HEK293 (cell line): Measurements from ENCODE around the gene RASGRF2.

Source experiments
- GLI2 ChIP-seq: fragments of 450-650 bp; formaldehyde crosslinking; IDR thresholded peaks from 2 replicates; pipeline ENCODE4; 2017; ENCODE audit warnings: missing biosample characterization, missing genetic modification characterization, low read depth, borderline replicate concordance
- IKZF3 ChIP-seq: fragments of 450-650 bp; IDR thresholded peaks from 2 replicates; pipeline ENCODE4 v1.5.0; 2018; ENCODE audit warnings: missing biosample characterization, mild to moderate bottlenecking, missing genetic modification characterization, moderate library complexity
- ZNF138 ChIP-seq: fragments of 450-650 bp; formaldehyde crosslinking; IDR thresholded peaks from 2 replicates; pipeline ENCODE4 v1.5.1; 2016; ENCODE audit warnings: missing biosample characterization, missing genetic modification characterization, borderline replicate concordance
- ZNF169 ChIP-seq: fragments of 450-650 bp; formaldehyde crosslinking; IDR thresholded peaks from 2 replicates; pipeline ENCODE4 v1.5.1; 2016; ENCODE audit warnings: missing biosample characterization, missing genetic modification characterization
- ZNF2 ChIP-seq: fragments of 450-650 bp; formaldehyde crosslinking; IDR thresholded peaks from 2 replicates; pipeline ENCODE4 v1.5.1; 2016; ENCODE audit warnings: missing biosample characterization, missing genetic modification characterization
- ZNF24 ChIP-seq: fragments of 450-650 bp; formaldehyde crosslinking; IDR thresholded peaks from 2 replicates; pipeline ENCODE4 v1.5.1; 2016; ENCODE audit warnings: missing biosample characterization, missing genetic modification characterization
- ZNF394 ChIP-seq: fragments of 450-650 bp; formaldehyde crosslinking; IDR thresholded peaks from 2 replicates; pipeline ENCODE4 v1.5.1; 2016; ENCODE audit warnings: missing biosample characterization, missing genetic modification characterization, mild to moderate bottlenecking, moderate library complexity, borderline replicate concordance
- ZNF560 ChIP-seq: fragments of 450-650 bp; formaldehyde crosslinking; IDR thresholded peaks from 2 replicates; pipeline ENCODE4 v1.5.1; 2017; ENCODE audit warnings: missing biosample characterization, missing genetic modification characterization, borderline replicate concordance
- ZNF747 ChIP-seq: fragments of 450-650 bp; formaldehyde crosslinking; IDR thresholded peaks from 2 replicates; pipeline ENCODE4 v1.5.1; 2016; ENCODE audit warnings: missing biosample characterization, missing genetic modification characterization
- TF ChIP-seq, protein P1 (sequence below): fragments of 450-650 bp; formaldehyde crosslinking; IDR thresholded peaks from 2 replicates; pipeline ENCODE4 v1.5.1; 2016; ENCODE audit warnings: missing biosample characterization, missing genetic modification characterization
- TF ChIP-seq, protein P2 (sequence below): fragments of 450-650 bp; formaldehyde crosslinking; optimal IDR thresholded peaks from 2 replicates; pipeline ENCODE3; 2016; ENCODE audit warnings: missing biosample characterization, mild to moderate bottlenecking, missing genetic modification characterization
- TF ChIP-seq, protein P3 (sequence below): fragments of 450-650 bp; formaldehyde crosslinking; IDR thresholded peaks from 2 replicates; pipeline ENCODE4 v1.5.1; 2016; ENCODE audit warnings: missing biosample characterization, missing genetic modification characterization
- TF ChIP-seq, protein P4 (sequence below): fragments of 450-650 bp; formaldehyde crosslinking; IDR thresholded peaks from 2 replicates; pipeline ENCODE4 v1.5.1; 2017; ENCODE audit warnings: missing biosample characterization, missing genetic modification characterization

DNA sequence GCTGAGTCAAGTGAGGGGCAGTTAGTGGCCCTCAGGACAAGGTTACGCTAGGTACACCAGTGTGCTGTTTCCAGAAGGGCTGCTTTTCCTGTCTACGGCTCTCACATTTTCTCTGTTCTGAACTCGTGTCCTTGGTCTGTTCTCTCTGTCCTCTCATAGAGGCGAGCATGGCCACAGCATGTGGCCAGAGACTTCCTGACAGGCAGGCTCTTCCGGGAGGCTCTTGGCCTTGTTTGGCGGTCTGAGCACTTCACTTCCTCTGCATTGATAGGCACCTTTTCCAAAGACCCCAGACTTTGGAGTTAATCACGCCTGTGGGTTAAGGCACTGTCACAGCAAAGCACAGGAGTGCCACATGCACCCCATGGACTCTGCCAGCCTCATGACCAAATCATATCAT, 274.1 kb downstream of the RASGRF2 start:
- TF ChIP-seq, protein P1, sequence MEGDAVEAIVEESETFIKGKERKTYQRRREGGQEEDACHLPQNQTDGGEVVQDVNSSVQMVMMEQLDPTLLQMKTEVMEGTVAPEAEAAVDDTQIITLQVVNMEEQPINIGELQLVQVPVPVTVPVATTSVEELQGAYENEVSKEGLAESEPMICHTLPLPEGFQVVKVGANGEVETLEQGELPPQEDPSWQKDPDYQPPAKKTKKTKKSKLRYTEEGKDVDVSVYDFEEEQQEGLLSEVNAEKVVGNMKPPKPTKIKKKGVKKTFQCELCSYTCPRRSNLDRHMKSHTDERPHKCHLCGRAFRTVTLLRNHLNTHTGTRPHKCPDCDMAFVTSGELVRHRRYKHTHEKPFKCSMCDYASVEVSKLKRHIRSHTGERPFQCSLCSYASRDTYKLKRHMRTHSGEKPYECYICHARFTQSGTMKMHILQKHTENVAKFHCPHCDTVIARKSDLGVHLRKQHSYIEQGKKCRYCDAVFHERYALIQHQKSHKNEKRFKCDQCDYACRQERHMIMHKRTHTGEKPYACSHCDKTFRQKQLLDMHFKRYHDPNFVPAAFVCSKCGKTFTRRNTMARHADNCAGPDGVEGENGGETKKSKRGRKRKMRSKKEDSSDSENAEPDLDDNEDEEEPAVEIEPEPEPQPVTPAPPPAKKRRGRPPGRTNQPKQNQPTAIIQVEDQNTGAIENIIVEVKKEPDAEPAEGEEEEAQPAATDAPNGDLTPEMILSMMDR (tag by site-specific recombination), result no peak
- TF ChIP-seq ZNF560 (tag by site-specific recombination), result no peak
- TF ChIP-seq, protein P2, sequence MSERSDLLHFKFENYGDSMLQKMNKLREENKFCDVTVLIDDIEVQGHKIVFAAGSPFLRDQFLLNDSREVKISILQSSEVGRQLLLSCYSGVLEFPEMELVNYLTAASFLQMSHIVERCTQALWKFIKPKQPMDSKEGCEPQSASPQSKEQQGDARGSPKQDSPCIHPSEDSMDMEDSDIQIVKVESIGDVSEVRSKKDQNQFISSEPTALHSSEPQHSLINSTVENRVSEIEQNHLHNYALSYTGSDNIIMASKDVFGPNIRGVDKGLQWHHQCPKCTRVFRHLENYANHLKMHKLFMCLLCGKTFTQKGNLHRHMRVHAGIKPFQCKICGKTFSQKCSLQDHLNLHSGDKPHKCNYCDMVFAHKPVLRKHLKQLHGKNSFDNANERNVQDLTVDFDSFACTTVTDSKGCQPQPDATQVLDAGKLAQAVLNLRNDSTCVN (tag by site-specific recombination), result no peak
- TF ChIP-seq ZNF747 (tag by site-specific recombination), result no peak
- TF ChIP-seq, protein P3, sequence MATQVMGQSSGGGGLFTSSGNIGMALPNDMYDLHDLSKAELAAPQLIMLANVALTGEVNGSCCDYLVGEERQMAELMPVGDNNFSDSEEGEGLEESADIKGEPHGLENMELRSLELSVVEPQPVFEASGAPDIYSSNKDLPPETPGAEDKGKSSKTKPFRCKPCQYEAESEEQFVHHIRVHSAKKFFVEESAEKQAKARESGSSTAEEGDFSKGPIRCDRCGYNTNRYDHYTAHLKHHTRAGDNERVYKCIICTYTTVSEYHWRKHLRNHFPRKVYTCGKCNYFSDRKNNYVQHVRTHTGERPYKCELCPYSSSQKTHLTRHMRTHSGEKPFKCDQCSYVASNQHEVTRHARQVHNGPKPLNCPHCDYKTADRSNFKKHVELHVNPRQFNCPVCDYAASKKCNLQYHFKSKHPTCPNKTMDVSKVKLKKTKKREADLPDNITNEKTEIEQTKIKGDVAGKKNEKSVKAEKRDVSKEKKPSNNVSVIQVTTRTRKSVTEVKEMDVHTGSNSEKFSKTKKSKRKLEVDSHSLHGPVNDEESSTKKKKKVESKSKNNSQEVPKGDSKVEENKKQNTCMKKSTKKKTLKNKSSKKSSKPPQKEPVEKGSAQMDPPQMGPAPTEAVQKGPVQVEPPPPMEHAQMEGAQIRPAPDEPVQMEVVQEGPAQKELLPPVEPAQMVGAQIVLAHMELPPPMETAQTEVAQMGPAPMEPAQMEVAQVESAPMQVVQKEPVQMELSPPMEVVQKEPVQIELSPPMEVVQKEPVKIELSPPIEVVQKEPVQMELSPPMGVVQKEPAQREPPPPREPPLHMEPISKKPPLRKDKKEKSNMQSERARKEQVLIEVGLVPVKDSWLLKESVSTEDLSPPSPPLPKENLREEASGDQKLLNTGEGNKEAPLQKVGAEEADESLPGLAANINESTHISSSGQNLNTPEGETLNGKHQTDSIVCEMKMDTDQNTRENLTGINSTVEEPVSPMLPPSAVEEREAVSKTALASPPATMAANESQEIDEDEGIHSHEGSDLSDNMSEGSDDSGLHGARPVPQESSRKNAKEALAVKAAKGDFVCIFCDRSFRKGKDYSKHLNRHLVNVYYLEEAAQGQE (tag by site-specific recombination), result no peak
- TF ChIP-seq ZNF2 (tag by site-specific recombination), result no peak
- no peak for TF ChIP-seq ZNF394 (tag by site-specific recombination)
- no peak for TF ChIP-seq ZNF24 (tag by site-specific recombination)
- no peak for TF ChIP-seq ZNF169 (tag by site-specific recombination)
- no peak for TF ChIP-seq IKZF3 (tag by site-specific recombination)
- TF ChIP-seq ZNF138 (tag by site-specific recombination), result no peak
- TF ChIP-seq, protein P4, sequence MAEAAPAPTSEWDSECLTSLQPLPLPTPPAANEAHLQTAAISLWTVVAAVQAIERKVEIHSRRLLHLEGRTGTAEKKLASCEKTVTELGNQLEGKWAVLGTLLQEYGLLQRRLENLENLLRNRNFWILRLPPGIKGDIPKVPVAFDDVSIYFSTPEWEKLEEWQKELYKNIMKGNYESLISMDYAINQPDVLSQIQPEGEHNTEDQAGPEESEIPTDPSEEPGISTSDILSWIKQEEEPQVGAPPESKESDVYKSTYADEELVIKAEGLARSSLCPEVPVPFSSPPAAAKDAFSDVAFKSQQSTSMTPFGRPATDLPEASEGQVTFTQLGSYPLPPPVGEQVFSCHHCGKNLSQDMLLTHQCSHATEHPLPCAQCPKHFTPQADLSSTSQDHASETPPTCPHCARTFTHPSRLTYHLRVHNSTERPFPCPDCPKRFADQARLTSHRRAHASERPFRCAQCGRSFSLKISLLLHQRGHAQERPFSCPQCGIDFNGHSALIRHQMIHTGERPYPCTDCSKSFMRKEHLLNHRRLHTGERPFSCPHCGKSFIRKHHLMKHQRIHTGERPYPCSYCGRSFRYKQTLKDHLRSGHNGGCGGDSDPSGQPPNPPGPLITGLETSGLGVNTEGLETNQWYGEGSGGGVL (tag by site-specific recombination), result no peak
- TF ChIP-seq GLI2 (tag by site-specific recombination), result no peak
